ENCODE data around the gene PTH1R.

DNA sequence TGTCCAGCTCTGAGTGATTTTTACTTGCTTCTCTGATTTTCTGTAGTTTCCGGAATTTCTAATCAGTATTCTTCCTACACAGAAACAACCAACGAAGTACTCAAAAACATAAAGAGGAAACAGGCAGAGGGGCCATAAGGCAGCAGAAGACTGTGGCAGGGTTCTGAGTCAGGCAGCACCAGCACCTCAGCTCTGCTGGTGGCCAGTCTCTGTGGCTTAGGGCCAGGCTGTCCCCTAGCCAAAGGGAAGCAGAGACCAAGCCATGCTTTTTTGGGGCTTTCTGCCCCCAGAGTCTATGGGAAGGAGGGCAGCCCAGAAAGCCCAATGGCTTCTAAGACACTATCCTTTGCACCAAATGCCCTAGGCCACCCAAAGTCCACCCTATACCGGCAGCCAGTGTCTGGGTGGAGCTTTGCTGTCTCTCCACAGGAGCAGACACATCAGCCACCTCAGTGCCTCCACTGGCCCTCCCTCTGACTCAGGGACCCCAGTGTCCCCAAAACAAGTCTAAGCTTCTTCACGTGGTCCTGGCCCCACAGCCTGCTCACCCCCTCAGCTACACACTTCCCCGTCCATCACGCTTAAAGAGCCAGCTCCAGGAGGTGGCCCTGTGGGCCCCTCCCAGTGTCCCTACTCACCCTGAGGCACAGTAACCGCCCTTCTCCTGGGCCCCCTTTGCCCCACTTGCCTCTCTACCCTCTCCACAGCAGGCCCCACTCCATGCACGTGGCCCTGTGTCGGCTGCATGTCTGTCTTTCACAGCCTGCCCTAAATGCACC lies 52.8 kb downstream of the PTH1R start:
- TF ChIP-seq POLR2A (IDR thresholded peaks at IDR 0.05), result no peak
- TF ChIP-seq, protein P1, sequence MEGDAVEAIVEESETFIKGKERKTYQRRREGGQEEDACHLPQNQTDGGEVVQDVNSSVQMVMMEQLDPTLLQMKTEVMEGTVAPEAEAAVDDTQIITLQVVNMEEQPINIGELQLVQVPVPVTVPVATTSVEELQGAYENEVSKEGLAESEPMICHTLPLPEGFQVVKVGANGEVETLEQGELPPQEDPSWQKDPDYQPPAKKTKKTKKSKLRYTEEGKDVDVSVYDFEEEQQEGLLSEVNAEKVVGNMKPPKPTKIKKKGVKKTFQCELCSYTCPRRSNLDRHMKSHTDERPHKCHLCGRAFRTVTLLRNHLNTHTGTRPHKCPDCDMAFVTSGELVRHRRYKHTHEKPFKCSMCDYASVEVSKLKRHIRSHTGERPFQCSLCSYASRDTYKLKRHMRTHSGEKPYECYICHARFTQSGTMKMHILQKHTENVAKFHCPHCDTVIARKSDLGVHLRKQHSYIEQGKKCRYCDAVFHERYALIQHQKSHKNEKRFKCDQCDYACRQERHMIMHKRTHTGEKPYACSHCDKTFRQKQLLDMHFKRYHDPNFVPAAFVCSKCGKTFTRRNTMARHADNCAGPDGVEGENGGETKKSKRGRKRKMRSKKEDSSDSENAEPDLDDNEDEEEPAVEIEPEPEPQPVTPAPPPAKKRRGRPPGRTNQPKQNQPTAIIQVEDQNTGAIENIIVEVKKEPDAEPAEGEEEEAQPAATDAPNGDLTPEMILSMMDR (IDR thresholded peaks at IDR 0.05), result no peak

Data from esophagus squamous epithelium (tissue), 4 donors.